Thyroid gland (tissue), 4 donors: ENCODE measurements around the gene TTLL5. TPM values are rescaled to one million over a fixed set of nuclear protein-coding genes. Genes with fewer than 3 reads are reported as not detected.

Experiments used
- DNase-seq, 2 donors: peaks; one replicate each; pipeline ENCODE4 v3.0.0-alpha.2; 2019
- H3K27ac ChIP-seq, 3 donors: fragments of 200-600 bp; sonication (generic); 1 replicate in 2 of 3; 2 replicates in 1 of 3; pipeline ENCODE4 v1.5.1; 2016 to 2019; ENCODE audit warnings: mild to moderate bottlenecking in 1 of 3, moderate library complexity in 1 of 3
- H3K27me3 ChIP-seq: fragments of 200-600 bp; sonication (generic); one replicate; pipeline ENCODE4 v1.5.1; 2019
- H3K36me3 ChIP-seq, 2 donors: fragments of 200-600 bp; sonication (generic); one replicate each; pipeline ENCODE4 v1.5.1; 2016 to 2019
- H3K4me1 ChIP-seq, 2 donors: fragments of 200-600 bp; sonication (generic); one replicate each; pipeline ENCODE4 v1.5.1; 2017 to 2019
- H3K4me3 ChIP-seq, 3 donors: fragments of 200-600 bp; sonication (generic); replicated peaks in 1 of 3; 1 replicate in 2 of 3; 2 replicates in 1 of 3; pipeline ENCODE4 v1.5.1; 2016; ENCODE audit warnings: mild to moderate bottlenecking in 1 of 3
- H3K9me3 ChIP-seq: fragments of 200-600 bp; sonication (generic); one replicate; pipeline ENCODE4 v1.5.1; 2017
- POLR2A ChIP-seq, 2 donors: fragments of 450-650 bp; IDR thresholded peaks; one replicate each; pipeline ENCODE4 v1.6.1; 2017; ENCODE audit warnings: antibody characterized with exemption in 2 of 2, mild to moderate bottlenecking in 2 of 2, moderate library complexity in 1 of 2
- WGBS, 2 donors: methylation state at CpG; one replicate each; pipeline ENCODE4 v1.1.5; 2017; 5-methylcytosine and 5-hydroxymethylcytosine counted together
- intact Hi-C: fragments of 100-400 bp; cut with DNase I; formaldehyde crosslinking; loops from one replicate; pipeline ENCODE4 v1.15.1; 2023
- total RNA-seq, 4 donors: library from RNA; depleted of rRNA; stranded (reverse); fragments of >200 nt; gene quantifications; one replicate each; pipeline ENCODE4 v1.2.3, GENCODE V29; 2016
- TF ChIP-seq, protein P1 (sequence below), 6 experiments: fragments of 200-600 bp in 3 of 6; fragments of 450-650 bp in 3 of 6; sonication (generic) in 3 of 6; IDR thresholded peaks; one replicate each; pipeline ENCODE4 v1.5.1; 2016 to 2019; ENCODE audit warnings: antibody characterized with exemption in 6 of 6, mild to moderate bottlenecking in 2 of 6, inconsistent platforms in 1 of 6, moderate library complexity in 1 of 6

Gene TTLL5
- total RNA-seq, 4 donors from 2014 or later: 31.8 to 65.1 (median 35.7) TPM

DNA sequence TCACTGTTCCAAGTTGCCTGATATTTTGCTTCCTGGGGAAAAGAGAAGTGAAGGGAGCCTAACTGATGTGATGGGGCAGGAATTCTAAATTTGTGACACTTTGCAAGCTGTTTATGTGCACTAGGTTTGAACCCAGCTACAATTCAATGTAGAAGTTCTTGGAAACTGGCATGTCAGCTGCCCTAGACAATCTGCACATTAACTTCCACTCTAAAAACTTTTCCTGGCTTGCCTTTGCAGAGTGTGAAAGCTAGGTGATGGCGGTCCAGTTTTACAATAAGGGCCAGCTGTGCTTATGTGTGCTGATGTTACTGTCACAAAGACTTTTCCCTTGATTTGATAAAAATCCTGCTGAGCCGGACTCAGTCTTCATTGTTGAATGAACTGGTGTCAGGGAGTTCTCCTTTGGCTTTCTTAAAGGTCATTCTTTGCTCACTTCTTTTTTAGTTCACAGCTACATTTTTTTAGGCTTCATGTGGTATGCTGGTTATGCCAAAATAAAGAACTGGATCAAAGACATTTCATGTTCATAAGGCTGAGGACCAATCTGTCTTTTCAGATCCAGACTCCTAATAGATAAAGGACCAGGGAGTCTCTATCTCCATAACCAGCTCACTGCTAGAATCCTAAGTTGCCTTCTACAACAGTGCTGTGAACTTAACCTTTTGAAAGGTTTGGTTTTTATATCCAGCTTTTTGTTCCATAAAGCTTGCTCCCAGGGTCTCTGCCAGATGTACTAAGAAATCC, 187.3 kb downstream of the TTLL5 start:
- H3K36me3 ChIP-seq: no peaks in the 10 kb centered on the region
- H3K4me3 ChIP-seq: no peak overlapping the region
- TF ChIP-seq POLR2A (IDR thresholded peaks at IDR 0.05): no peak
- TF ChIP-seq, protein P1, sequence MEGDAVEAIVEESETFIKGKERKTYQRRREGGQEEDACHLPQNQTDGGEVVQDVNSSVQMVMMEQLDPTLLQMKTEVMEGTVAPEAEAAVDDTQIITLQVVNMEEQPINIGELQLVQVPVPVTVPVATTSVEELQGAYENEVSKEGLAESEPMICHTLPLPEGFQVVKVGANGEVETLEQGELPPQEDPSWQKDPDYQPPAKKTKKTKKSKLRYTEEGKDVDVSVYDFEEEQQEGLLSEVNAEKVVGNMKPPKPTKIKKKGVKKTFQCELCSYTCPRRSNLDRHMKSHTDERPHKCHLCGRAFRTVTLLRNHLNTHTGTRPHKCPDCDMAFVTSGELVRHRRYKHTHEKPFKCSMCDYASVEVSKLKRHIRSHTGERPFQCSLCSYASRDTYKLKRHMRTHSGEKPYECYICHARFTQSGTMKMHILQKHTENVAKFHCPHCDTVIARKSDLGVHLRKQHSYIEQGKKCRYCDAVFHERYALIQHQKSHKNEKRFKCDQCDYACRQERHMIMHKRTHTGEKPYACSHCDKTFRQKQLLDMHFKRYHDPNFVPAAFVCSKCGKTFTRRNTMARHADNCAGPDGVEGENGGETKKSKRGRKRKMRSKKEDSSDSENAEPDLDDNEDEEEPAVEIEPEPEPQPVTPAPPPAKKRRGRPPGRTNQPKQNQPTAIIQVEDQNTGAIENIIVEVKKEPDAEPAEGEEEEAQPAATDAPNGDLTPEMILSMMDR (IDR thresholded peaks at IDR 0.05): no peak
- no peaks in the 10 kb centered on the region for H3K27me3 ChIP-seq
- intact Hi-C loops: no loop called here
- no peak for DNase-seq
- H3K4me1 ChIP-seq: no peaks in the 10 kb centered on the region
- H3K9me3 ChIP-seq: no peaks in the 10 kb centered on the region
- WGBS, 2 donors: 85 to 96% methylated on average over 2 of the region's 2 CpGs
- H3K27ac ChIP-seq: no peak overlapping the region

DNA sequence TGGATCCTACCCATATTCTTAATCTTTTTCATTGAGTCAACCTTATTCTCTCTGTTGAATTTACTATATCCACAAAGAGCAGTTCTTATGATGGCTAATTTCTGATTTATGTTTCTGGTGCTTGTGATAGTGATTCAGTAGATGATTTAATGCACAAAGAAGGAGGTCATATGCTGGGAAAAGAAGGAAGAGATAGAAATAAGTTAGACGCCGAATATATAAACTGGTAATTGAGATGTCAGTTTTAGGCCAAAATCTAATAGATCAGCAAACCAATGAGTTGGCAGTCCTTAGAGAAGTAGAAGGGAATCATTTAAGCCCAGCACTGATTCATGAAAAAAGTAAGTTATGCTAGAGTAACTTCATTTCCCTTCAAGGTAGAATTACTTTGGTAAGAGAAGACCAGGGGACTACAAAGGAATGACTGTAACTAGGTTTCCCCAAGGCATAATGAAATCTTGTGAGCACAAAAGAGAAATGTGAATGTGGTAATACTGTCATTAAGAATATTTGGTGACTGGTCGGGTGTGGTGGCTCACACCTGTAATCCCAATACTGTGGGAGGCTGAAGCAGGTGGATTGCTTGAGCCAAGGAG, 188.4 kb downstream of the TTLL5 start:
- TF ChIP-seq, protein P1 (IDR thresholded peaks at IDR 0.05): no peak
- no peak for TF ChIP-seq POLR2A (IDR thresholded peaks at IDR 0.05)
- no peak for DNase-seq
- Histone ChIP-seq H3K9me3 (no peaks in the 10 kb centered on the region), H3K4me3 (no peak overlapping the region), H3K4me1 (no peaks in the 10 kb centered on the region), H3K27ac (no peak overlapping the region), H3K36me3 (no peaks in the 10 kb centered on the region), H3K27me3 (no peaks in the 10 kb centered on the region)
- WGBS, 2 donors: 91 to 93% methylated on average over 3 of the region's 3 CpGs
- intact Hi-C loops: no loop called here

DNA sequence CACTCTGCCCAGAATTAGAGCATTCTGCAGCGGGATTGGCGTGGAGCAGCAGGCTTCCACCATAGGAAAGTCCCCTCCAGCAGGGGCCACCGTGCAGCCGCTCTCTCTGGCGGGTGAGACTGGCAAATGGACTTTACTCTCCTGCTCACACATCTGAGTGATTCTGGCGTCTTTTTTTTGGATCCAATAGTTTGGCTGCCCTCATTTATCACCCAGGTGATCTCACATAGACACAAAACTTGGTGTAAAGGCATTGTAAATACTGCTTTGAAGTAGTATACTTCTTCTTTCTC, 190.5 kb downstream of the TTLL5 start:
- Histone ChIP-seq H3K27ac (no peak overlapping the region), H3K4me1 (no peaks in the 10 kb centered on the region), H3K36me3 (no peaks in the 10 kb centered on the region), H3K4me3 (no peak overlapping the region), H3K27me3 (no peaks in the 10 kb centered on the region), H3K9me3 (no peaks in the 10 kb centered on the region)
- DNase-seq: no peak
- 94 to 98% methylated on average over 6 of the region's 6 CpGs for WGBS, 2 donors
- intact Hi-C loops: no loop called here
- TF ChIP-seq, protein P1 (IDR thresholded peaks at IDR 0.05): no peak
- TF ChIP-seq POLR2A (IDR thresholded peaks at IDR 0.05): no peak

DNA sequence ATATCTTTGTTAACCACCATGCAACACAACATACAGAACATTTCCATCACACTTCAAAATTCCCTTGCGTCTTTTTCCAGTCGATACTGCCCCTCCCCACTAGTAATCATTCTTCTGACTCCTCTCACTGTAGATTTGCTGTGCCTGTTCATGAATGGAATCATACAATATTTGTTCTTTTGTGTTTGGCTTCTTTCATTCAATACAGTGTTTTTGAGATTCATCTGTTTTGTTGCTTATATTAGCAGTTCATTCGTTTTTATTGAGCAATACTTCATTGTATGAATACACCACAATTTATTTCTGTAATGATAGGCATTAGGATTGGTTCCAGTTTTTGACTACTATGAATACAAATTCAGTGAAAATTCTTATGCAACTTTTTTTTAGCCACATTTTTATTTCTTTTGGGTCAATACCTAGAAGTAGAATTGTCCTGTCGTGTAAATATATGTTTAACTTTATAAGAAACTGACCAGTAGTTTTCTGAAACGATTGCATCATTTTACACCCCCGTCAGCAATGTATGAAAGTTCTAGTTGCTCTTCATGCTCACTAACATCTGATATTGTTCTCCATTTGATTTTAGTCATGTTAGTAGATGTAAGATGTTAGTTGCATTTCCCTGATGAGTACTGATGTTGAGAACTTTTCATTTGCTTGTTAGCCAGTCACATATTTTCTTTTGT, 193.2 kb downstream of the TTLL5 start:
- TF ChIP-seq, protein P1 (IDR thresholded peaks at IDR 0.05): no peak
- no peak for TF ChIP-seq POLR2A (IDR thresholded peaks at IDR 0.05)
- H3K4me1 ChIP-seq: no peaks in the 10 kb centered on the region
- no peak overlapping the region for H3K27ac ChIP-seq
- intact Hi-C loops: no loop called here
- H3K36me3 ChIP-seq: no peaks in the 10 kb centered on the region
- no peaks in the 10 kb centered on the region for H3K27me3 ChIP-seq
- H3K4me3 ChIP-seq: no peak overlapping the region
- no peaks in the 10 kb centered on the region for H3K9me3 ChIP-seq
- DNase-seq: no peak
- WGBS, 2 donors: 85 to 93% methylated on average over 6 of the region's 6 CpGs

DNA sequence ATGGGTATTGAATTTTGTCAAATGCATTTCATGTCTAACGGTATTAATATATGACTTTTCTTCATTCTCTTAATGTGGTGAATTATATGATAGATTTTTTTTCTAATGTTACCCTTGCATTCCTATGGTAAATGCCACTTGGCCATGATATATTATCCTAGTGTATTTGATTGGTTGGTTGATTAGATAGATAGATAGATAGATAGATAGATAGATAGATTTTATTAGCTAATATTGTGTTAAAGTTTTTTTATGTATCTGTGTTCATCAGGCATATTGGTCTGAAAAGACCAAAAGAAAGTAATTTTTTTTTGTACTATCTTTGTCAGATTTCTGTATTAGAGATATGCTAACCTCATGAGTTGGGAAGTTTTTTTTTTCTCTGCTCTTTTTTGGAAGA, 196.2 kb downstream of the TTLL5 start:
- Histone ChIP-seq H3K27me3 (no peaks in the 10 kb centered on the region), H3K4me3 (no peak overlapping the region), H3K4me1 (no peaks in the 10 kb centered on the region), H3K36me3 (no peaks in the 10 kb centered on the region), H3K27ac (no peak overlapping the region), H3K9me3 (no peaks in the 10 kb centered on the region)
- intact Hi-C loops: no loop called here
- 97 to 98% methylated on average over 1 of the region's 1 CpG for WGBS, 2 donors
- no peak for TF ChIP-seq POLR2A (IDR thresholded peaks at IDR 0.05)
- TF ChIP-seq, protein P1 (IDR thresholded peaks at IDR 0.05): no peak
- no peak for DNase-seq
